ENCODE measurements around the gene ITGB3.

ITGB3 gene

DNA sequence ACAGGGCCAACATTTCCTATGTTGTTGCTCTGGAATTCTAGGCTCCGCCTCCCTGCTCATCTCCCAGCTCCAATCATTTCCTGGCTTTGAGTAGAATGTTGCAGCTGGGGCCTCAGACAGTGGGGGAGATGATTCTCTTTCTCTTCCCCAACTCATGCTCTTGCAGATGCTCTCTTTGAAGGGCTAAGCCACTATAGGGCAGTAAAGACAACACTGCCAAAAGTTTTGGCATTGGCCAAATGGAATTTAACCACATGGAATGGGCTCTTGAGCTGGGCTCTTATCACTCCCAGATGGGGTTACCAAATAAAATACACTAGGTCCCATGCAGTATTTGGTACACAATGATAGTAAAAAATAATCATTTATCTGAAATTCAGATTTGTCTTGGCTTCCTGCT, 50.6 kb downstream of the ITGB3 start:
- Histone ChIP-seq H3K4me3 (ENCODE audit: low read length) (no peak overlapping the region), H3K4me1 (ENCODE audit: low read length) (peaks cover 24% of the 10 kb centered on the region), H3K36me3 (replicated peaks; ENCODE audit: low read depth, low read length) (no peaks in the 10 kb centered on the region), H3K9me3 (ENCODE audit: insufficient read depth, low read length) (no peaks in the 10 kb centered on the region), H2AFZ (ENCODE audit: low read depth, low read length) (no peak overlapping the region), H4K20me1 (ENCODE audit: insufficient read depth, low read length) (no peaks in the 10 kb centered on the region), H3K79me2 (ENCODE audit: low read length) (no peaks in the 10 kb centered on the region), H3K4me2 (ENCODE audit: low read length) (no peak overlapping the region), H3K9ac (ENCODE audit: low read length) (no peak overlapping the region), H3K27me3 (ENCODE audit: low read depth, low read length) (no peaks in the 10 kb centered on the region), H3K27ac (ENCODE audit: low read length) (no peak overlapping the region)
- TF ChIP-seq EZH2phosphoT487 (IDR thresholded peaks at IDR 0.05; ENCODE audit: low read depth): no peak
- TF ChIP-seq CTCF (IDR thresholded peaks at IDR 0.05; ENCODE audit: low read depth, low read length): no peak

GRCh38 chr17:47305302-47305923, 51.8 kb downstream of the ITGB3 start:
- Histone ChIP-seq H3K4me3 (ENCODE audit: low read length) (no peak overlapping the region), H3K4me1 (ENCODE audit: low read length) (peaks cover 24% of the 10 kb centered on the region), H3K36me3 (replicated peaks; ENCODE audit: low read depth, low read length) (no peaks in the 10 kb centered on the region), H3K27me3 (ENCODE audit: low read depth, low read length) (no peaks in the 10 kb centered on the region), H3K4me2 (ENCODE audit: low read length) (no peak overlapping the region), H2AFZ (ENCODE audit: low read depth, low read length) (no peak overlapping the region), H3K79me2 (ENCODE audit: low read length) (no peaks in the 10 kb centered on the region), H4K20me1 (ENCODE audit: insufficient read depth, low read length) (no peaks in the 10 kb centered on the region), H3K27ac (ENCODE audit: low read length) (no peak overlapping the region), H3K9ac (ENCODE audit: low read length) (no peak overlapping the region), H3K9me3 (ENCODE audit: insufficient read depth, low read length) (no peaks in the 10 kb centered on the region)
- no peak for TF ChIP-seq CTCF (IDR thresholded peaks at IDR 0.05; ENCODE audit: low read depth, low read length)
- TF ChIP-seq EZH2phosphoT487 (IDR thresholded peaks at IDR 0.05; ENCODE audit: low read depth): no peak

GRCh38 chr17:47310186-47310733, 56.6 kb downstream of the ITGB3 start:
- Histone ChIP-seq H3K9ac (ENCODE audit: low read length) (no peak overlapping the region), H3K36me3 (replicated peaks; ENCODE audit: low read depth, low read length) (no peaks in the 10 kb centered on the region), H4K20me1 (ENCODE audit: insufficient read depth, low read length) (no peaks in the 10 kb centered on the region), H3K27ac (ENCODE audit: low read length) (no peak overlapping the region), H3K27me3 (ENCODE audit: low read depth, low read length) (no peaks in the 10 kb centered on the region), H3K9me3 (ENCODE audit: insufficient read depth, low read length) (no peaks in the 10 kb centered on the region), H2AFZ (ENCODE audit: low read depth, low read length) (no peak overlapping the region), H3K4me1 (ENCODE audit: low read length) (peaks cover under 1% of the 10 kb centered on the region), H3K79me2 (ENCODE audit: low read length) (no peaks in the 10 kb centered on the region), H3K4me2 (ENCODE audit: low read length) (no peak overlapping the region), H3K4me3 (ENCODE audit: low read length) (no peak overlapping the region)
- TF ChIP-seq CTCF (IDR thresholded peaks at IDR 0.05; ENCODE audit: low read depth, low read length) (no peak), EZH2phosphoT487 (IDR thresholded peaks at IDR 0.05; ENCODE audit: low read depth) (no peak)

GRCh38 chr17:47311420-47311819, 57.8 kb downstream of the ITGB3 start:
- no peaks in the 10 kb centered on the region for H4K20me1 ChIP-seq (ENCODE audit: insufficient read depth, low read length)
- no peak overlapping the region for H3K27ac ChIP-seq (ENCODE audit: low read length)
- H3K4me3 ChIP-seq (ENCODE audit: low read length): no peak overlapping the region
- H3K9me3 ChIP-seq (ENCODE audit: insufficient read depth, low read length): no peaks in the 10 kb centered on the region
- no peak overlapping the region for H3K4me2 ChIP-seq (ENCODE audit: low read length)
- H3K27me3 ChIP-seq (ENCODE audit: low read depth, low read length): no peaks in the 10 kb centered on the region
- no peaks in the 10 kb centered on the region for H3K36me3 ChIP-seq (replicated peaks; ENCODE audit: low read depth, low read length)
- no peak for TF ChIP-seq EZH2phosphoT487 (IDR thresholded peaks at IDR 0.05; ENCODE audit: low read depth)
- no peak for TF ChIP-seq CTCF (IDR thresholded peaks at IDR 0.05; ENCODE audit: low read depth, low read length)
- peaks cover 4% of the 10 kb centered on the region for H3K4me1 ChIP-seq (ENCODE audit: low read length)
- no peak overlapping the region for H3K9ac ChIP-seq (ENCODE audit: low read length)
- no peak overlapping the region for H2AFZ ChIP-seq (ENCODE audit: low read depth, low read length)
- H3K79me2 ChIP-seq (ENCODE audit: low read length): no peaks in the 10 kb centered on the region
